Heart left ventricle (tissue), 13 donors: Measurements from ENCODE around the gene SH3BGRL.

Source experiments
- CTCF ChIP-seq, 12 donors: fragments of 200-600 bp; sonication (generic) in 4 of 12; IDR thresholded peaks; one replicate each; pipeline versions ENCODE4 v1.5.0 to v1.8.0; 2018 to 2022; ENCODE audit warnings: antibody characterized with exemption in 12 of 12, mild to moderate bottlenecking in 5 of 12
- POLR2A ChIP-seq, 2 donors: fragments of 450-650 bp; IDR thresholded peaks; one replicate each; pipeline ENCODE4 v1.6.1; 2017; ENCODE audit warnings: antibody characterized with exemption in 2 of 2, mild to moderate bottlenecking in 2 of 2, moderate library complexity in 2 of 2
- donor health status: ischemic (EF 13 %, LVEDD 7.1; RV severe dilation, severe dysfunction).
- donor health status: DM: no; HTN: yes; CAD: no.
- donor health status: DM: no; HTN: no; CAD: no.
- donor health status: ischemic (EF 25% LVEDD 6.9; RV normal size, moderate dysfunction).
- donor health status: ischemic (EF 25% LVEDD 5.7; RV mildly dilated, moderate dysfunction).
- donor health status: ischemic (EF 35%, LVEDD 5.7; RV mildly dilated, moderate dysfunction).
- donor health status: nonischemic (EF 11% LVEDD 7.7; RV severe dilation, severe dysfunction).
- donor health status: DM: yes; HTN: yes; CAD: no.
- donor health status: PGD.
- donor health status: ischemic (EF 29% LVEDD 5.4; RV normal size, mild dysfunction).
- donor health status: nonischemic (EF 23%, LVEDD 6.1; RV moderate dilation, normal function).

GRCh38 chrX:81294101-81294500, 92.2 kb downstream of the SH3BGRL start:
- TF ChIP-seq CTCF (IDR thresholded peaks at IDR 0.05) (no peak), POLR2A (IDR thresholded peaks at IDR 0.05) (no peak)
